Measurements from ENCODE around the gene THAP4. TPM values are rescaled to one million over a fixed set of nuclear protein-coding genes. Genes with fewer than 3 reads are reported as not detected.

THAP4 gene
- total and polyA plus RNA-seq, 8 donors, result 36.3 to 48.4 (median 42.2) TPM

- peak in 1 of 4 donors; percentile 28 for DNase-seq
- TF ChIP-seq CTCF (IDR thresholded peaks at IDR 0.05), result no peak
- Histone ChIP-seq H3K4me1 (peaks cover 0 to 23% of the 10 kb centered on the region in 2 donors), H3K4me3 (no peak overlapping the region), H3K27me3 (no peaks in the 10 kb centered on the region), H3K9me3 (no peaks in the 10 kb centered on the region), H3K27ac (no peak overlapping the region), H3K36me3 (peaks cover 0 to 31% of the 10 kb centered on the region in 2 donors)
- no peak for ATAC-seq
- intact Hi-C loops (cut with DNase I), result no loop called here
Observed at GRCh38 chr2:241648453-241648852, 11.5 kb upstream of the THAP4 start.

- intact Hi-C loops (cut with DNase I), result no loop called here
- no peak for TF ChIP-seq CTCF (IDR thresholded peaks at IDR 0.05)
- Histone ChIP-seq H3K4me3 (no peak overlapping the region), H3K27me3 (no peaks in the 10 kb centered on the region), H3K36me3 (peaks cover 0 to 11% of the 10 kb centered on the region in 2 donors), H3K27ac (no peak overlapping the region), H3K4me1 (peaks cover 0 to 23% of the 10 kb centered on the region in 2 donors), H3K9me3 (no peaks in the 10 kb centered on the region)
- ATAC-seq (no peak), DNase-seq (no peak)
Observed at GRCh38 chr2:241645915-241646645, 9.1 kb upstream of the THAP4 start.

- H3K4me3 ChIP-seq, result no peak overlapping the region
- peaks cover 0 to 4% of the 10 kb centered on the region in 2 donors for H3K36me3 ChIP-seq
- no peaks in the 10 kb centered on the region for H3K27me3 ChIP-seq
- no peak overlapping the region for H3K27ac ChIP-seq
- no peak for TF ChIP-seq CTCF (IDR thresholded peaks at IDR 0.05)
- no peak for ATAC-seq
- H3K4me1 ChIP-seq, result peaks cover 0 to 29% of the 10 kb centered on the region in 2 donors
- intact Hi-C loops (cut with DNase I), result no loop called here
- H3K9me3 ChIP-seq, result no peaks in the 10 kb centered on the region
- DNase-seq, result peak in 1 of 4 donors; percentile 51
Observed at GRCh38 chr2:241645056-241645914, 8.3 kb upstream of the THAP4 start.

- ATAC-seq, result no peak
- H3K27ac ChIP-seq, result no peak overlapping the region
Observed at GRCh38 chr2:241641631-241642030, 4.7 kb upstream of the THAP4 start.

More at GRCh38 chr2:241641631-241642030, 4.7 kb upstream of the THAP4 start:
- DNase-seq, result no peak
- no peak for TF ChIP-seq CTCF (IDR thresholded peaks at IDR 0.05)
- Histone ChIP-seq H3K9me3 (no peaks in the 10 kb centered on the region), H3K27me3 (no peaks in the 10 kb centered on the region), H3K36me3 (peaks cover 0 to 4% of the 10 kb centered on the region in 2 donors), H3K4me1 (peaks cover 13 to 41% of the 10 kb centered on the region in 2 donors), H3K4me3 (no peak overlapping the region)
- intact Hi-C loops (cut with DNase I), result no loop called here
